Stimulated activated CD8-positive, alpha-beta memory T cell treated with anti-CD3 and anti-CD28 coated beads, Interleukin-4, amount 100 ng/mL, for 24 hours (primary cell): ENCODE results near the gene PCYOX1L.

Experiments used
- DNase-seq: peaks from one replicate; pipeline ENCODE4 v3.0.0-alpha.2; 2020; ENCODE audit warnings: low read depth

The PCYOX1L gene

DNA sequence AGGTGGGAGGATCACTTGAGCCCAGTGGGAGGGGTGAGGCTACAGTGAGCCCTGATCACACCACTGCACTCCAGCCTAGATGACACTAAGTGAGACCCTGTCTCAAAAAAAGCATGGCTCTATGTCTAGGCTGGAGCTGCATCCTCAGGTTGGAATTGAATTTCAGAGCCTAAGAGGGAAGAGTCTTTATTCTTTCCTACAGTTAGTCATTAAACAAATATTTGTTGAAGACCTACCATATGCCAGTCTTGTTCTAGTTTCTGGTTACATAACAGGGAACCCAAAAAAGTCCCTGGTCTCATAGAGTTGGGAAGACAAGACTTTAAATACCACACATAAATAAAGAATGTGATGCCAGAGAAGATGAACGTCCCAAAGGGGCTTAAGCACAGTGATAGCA is 19.5 kb upstream of the PCYOX1L start:
- no peak for DNase-seq

DNA sequence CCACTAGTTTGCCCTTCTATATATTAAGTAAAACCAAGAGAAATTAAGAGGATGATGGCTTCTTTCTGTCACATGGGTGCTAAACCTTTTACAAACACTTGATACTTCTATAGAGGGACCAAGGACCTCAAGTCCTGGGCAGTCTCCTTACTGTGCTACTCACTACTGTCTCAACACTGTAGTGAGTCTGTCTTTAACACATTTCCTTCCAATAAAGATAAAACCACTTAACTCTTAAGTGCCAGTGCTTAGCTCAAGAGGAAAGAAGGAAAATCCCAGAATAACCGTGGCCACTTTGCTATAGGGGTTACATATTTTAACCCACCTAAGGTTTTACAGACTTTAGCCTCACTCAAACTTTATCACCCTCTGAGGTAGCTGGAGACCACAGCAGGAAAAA is 16.9 kb upstream of the PCYOX1L start:
- no peak for DNase-seq

DNA sequence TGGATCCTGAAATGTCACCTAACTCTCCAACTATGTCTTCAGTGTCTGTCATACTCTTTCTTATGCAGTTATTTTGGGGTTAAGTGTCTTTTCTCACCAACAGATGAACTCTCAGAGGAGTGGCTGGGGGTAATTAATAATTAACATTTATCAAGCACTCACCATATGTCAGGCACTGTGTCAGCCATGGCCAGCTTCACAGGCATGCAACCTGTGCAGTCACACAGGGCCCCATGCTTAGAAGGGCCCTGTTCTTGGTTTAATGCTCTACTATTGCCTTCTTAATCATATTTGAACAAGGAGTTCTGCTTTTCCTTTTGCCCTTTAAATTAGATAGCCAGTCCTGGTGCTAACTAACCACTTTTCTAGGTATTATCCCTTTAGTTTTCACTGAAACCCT is 16.0 kb upstream of the PCYOX1L start:
- DNase-seq: no peak

DNA sequence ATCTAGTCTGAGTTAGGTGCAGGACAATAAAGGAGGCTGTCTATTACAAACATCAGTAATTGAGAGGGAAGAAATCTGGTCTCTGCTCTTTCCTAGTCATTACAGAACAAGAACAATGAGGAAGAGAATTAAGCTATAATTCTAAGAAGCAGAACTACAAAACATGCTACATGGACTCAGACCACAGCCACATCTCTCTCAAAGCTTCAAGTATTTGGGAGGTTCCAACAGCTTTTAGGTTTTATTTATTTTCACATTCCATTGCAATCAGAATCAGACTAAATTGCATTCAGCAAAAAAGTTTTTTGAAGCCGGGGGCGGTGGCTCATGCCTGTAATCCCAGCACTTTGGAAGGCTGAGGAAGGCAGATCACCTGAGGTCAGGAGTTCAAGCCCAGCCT is 13.7 kb upstream of the PCYOX1L start:
- no peak for DNase-seq

DNA sequence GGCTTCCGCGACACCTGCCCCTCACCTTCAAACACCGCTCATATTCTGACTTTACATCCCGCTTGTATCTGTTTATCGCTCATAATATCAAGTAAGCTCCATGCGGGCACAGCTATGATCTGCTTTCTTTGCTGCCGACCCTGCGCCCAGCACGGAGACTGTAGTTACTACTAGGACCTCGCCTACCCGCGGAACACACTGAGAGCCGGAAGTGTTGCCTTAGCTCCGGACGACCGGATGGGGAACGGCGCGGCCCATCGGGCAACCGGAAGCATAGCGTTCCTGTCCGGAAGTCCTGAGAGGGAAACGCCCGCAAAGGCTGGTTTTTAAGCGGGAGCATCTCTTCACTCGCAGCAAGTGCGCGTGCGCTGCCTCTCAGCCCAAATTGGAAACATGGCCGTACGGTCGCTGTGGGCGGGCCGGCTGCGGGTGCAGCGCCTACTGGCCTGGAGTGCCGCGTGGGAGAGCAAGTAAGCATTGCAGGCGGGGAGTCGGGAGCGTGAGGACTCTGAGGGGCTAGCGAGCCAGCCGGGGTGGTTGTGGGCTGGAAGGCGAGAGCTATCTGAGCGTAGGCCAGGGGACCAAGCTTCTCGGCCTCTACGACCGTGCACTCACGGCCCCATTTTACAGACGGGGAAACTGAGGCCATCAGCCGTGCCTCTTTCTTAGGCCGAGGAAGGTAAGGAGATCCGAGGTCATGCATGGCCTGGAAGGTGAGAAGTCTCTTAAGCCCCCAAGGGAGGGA is 12.5 kb upstream of the PCYOX1L start, which contains the start of gene GRPEL2:
Gene GRPEL2 (plus strand): TSS at position 353 of the 745 bp plus-strand sequence. CDS start 41 bp downstream, at position 394.
- peak; percentile 89 for DNase-seq

DNA sequence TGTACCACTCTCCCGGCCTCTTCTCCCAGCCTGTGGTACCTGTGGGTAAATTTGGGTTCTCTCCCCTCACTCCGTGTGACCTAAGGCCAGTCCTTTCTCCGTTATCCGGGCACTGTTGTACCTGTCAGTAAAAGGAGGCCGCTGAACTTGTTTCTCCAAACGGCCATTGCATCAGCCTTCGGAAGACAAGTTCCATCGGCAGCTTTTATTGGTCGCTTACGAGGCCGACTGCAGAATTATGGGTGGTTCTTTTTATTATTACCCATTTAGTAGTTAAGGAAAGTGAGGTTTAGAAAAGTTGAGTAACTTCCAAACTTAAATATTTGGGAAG is 12.0 kb upstream of the PCYOX1L start:
- DNase-seq: no peak

DNA sequence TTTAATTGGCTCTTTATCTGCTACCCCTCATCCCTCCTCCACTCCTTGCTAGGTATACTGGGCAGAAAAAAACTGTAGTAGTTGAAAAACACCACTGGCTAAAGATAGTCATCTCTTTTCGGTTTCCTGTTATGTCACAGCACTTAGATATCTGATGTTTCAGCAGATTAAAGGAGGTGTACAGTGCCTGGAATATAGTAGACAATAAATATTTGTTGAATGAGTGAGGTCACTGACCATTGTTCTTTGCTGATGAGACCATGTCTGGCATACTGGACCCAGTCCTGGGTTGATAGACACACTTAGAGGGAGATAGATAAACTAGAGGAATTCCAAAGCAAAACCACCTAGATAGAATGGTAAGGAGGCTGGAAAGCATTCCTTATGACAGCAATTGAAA is 9.3 kb upstream of the PCYOX1L start:
- DNase-seq: no peak

DNA sequence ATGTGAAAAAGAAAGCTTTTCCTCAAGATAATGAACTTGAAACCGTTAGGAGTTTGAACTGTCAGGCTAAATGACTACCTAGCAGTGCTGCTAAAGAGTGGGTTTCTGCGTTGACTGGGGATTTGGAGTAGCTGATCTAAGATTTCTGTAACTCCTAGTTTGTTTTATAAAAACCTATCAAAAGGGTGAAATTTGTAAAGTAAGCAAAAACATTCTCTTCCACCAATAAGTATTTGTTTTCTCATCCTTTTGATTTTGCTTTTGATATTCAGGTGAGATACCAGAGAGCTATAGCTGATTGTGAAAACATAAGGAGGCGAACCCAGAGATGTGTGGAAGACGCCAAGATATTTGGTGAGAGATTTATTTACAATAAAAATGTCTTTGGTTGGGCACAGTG is 8.5 kb upstream of the PCYOX1L start:
- DNase-seq: no peak

DNA sequence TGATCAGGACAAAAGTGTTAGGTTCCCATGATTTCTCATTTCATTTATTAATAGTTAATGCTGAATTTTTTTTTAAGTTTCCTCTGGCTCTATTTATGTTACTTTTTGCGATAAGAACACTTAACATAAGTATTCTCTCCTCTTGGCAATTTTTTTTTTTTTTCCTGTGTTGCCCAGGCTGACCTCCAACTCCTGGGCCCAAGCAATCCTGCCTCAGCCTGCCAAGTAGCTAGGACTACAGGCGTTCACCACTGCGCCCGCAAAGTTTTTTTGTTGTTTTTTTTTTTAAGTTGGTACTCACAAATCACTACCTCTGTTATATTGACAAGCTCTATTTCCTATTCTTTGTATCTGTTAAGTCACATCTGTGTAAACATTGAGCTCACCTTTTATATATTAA is 5.7 kb upstream of the PCYOX1L start:
- DNase-seq: no peak

DNA sequence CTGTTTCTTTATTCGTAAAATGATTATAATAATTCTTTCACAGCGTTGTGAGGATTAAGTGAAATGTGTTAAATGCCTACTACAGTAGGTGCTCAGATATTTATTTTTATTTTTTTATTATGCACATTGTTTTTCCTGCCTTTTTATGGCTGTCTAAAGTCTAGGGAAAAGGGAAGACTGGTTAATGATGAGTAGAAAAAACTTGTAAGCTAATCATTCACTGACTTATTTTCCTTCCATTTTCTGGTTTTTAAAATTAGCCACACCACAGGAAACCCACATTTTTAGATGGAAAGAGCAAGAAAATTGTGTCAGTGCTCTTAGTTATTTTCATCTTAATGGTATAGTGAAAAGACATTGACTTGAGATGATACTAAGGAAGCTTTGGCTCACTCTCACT is 3.9 kb upstream of the PCYOX1L start:
- no peak for DNase-seq

DNA sequence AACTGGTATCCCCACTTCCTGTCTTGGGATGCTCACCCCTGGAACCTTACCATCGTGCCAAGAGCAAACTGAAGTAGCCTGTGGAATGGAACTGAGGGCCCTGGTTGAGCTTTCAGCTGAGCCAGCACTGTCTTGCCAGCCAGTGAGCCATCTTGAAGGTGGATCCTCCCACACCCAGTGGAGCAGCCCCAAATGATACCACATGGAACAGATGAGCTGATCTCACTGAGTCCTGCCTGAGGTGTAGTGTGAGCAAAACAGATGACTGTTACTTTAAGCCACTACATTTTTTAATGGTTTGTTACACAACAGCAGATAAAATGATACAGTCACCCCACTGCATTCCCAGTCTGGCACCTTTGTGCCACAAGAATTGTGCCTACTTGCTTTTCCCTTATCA is 2.2 kb upstream of the PCYOX1L start:
- DNase-seq: no peak

DNA sequence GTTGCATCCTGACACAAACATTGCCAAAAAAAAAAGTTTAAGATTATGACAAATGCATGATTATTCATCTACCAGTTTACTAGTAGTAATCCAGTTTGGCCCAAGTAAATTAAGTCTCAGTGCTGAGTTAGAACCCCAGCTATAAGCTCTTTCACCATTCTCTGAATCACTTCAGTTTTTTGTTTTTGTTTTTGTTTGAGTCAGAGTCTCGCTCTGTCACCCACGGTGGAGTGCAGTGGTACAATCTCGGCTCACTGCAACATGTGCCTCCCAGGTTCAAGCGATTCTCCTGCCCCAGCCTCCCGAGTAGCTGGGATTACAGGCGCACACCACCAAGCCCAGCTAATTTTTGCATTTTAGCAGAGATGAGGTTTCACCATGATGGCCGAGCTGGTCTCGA is 1.5 kb upstream of the PCYOX1L start:
- DNase-seq: no peak

DNA sequence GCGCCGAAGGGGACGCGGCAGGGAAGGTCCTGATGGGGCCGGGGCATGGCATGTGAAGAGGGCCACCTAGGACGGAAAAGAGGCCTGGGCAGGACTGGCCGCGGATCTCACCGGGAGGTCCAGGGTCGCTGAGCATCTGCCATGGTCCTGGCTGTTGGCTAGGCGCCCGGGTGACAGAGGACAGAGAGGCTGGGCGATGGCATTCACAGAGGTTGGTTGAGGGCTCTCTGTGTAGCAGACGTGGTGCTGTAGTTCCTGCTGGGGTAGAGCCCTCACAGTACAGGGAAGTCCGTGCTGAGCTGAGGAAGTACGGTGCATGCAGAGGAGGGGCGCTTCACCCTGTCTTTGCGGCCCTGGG is 427 bp downstream of the PCYOX1L start:
- no peak for DNase-seq

DNA sequence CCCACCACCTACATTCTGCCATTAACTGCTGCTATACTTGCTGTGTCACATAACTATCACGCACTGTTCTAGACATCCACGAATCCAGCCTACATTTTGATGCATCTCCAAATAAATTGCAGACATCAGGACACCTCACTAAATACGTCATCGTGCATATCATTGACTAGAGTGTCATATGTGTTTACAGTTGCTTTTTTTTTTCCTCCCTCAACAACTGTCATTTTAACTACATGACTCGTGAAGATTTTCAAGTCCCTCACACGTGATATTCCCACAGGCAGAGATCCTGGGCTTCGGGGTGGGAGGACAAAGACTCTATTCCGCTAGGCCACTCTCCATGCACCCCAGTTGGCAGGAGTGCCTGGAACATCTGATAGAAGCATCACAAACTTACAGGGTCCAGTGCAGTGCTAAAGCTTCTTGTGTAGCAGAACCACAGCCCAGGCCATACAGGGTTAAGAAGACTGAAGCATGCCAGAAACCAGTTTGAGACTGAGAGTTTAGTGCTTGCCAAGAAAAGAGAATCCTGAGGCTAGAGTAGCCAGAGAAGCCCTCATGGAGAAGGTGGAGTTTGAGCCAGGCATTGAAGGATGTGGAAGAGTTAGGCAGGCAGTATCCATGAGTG is 1.1 kb downstream of the PCYOX1L start:
- no peak for DNase-seq

DNA sequence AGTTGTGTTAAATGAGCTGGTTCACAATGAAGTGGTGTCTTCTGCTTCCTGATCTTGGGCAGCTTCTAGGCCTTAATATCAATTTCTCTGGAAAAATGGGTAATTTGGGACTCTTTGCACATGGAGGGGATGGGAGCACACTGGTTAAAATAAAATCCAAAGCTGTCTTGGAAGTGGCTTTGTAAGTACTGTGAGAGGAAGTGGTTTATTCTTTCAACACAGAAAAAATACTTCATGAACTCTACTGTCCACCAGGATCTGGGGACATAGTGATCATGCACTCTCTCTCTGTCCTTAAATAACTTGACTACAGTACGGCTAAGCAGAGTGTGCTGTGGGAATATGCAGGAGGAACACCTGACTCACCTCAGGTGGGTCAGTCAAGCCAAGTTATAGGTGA is 2.4 kb downstream of the PCYOX1L start:
- no peak for DNase-seq

DNA sequence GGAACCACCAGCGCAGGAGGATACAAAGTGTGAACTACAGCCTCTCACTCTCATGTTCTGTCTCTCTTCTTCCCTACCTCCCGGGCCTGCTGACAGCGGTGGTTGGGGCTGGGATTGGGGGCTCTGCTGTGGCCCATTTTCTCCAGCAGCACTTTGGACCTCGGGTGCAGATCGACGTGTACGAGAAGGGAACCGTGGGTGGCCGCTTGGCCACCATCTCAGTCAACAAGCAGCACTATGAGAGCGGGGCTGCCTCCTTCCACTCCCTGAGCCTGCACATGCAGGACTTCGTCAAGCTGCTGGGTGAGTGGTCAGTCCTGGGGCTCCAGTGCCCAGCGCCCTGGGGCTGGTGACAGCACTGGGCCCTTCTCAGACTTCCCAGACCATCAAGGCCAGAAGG is 4.7 kb downstream of the PCYOX1L start:
- DNase-seq: no peak

DNA sequence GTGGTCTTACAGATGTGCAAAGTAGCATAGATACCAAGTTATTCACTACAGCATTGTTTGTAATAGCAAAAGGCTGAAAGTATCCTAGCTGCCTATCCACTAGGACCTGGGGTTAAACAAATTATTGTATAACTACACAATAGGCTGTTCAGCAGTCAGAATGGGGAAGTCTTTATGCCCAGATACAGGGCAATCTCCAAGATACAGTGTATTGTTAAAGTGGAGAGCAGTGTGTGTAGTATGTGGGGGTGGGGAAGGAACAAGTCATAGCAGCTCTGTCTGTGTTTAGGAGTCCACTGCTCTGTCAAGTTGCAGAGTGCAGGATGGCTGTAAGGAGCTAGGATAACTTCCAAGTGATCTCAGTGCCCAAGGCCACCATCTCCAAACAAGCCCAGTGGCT is 5.5 kb downstream of the PCYOX1L start:
- no peak for DNase-seq

DNA sequence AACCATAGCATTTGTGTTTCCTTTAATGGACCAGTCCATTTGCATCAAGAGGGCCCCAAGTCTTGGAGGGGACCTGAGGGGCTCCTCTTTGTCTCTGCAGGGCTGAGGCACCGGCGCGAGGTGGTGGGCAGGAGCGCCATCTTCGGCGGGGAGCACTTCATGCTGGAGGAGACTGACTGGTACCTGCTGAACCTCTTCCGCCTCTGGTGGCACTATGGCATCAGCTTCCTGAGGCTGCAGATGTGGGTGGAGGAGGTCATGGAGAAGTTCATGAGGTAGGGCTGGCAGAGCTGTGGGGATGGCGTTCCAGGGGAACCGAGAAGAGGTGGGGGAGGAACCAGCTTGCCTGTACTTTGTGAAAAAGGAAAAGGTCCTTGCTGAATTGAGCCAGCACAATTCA is 6.1 kb downstream of the PCYOX1L start:
- DNase-seq: no peak

DNA sequence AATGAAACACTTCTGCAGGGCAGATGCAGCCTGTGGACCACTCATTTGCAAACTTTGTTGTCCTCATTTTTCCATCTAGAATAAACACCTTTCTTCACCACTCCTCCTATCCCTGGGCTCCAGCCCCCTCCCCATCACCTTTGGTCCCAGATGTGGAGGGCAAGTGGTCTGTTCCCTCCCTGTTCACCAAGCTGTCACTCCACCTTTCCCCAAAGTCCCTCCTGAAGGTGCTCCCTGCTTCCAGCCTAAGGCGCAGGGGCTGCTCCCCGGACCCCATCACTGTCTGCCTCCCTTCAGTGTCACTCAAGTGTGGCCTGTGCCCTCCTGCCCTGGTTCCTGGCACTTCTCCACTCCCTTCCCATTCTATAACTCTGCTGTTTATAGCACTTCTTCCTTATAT is 6.9 kb downstream of the PCYOX1L start:
- DNase-seq: no peak

DNA sequence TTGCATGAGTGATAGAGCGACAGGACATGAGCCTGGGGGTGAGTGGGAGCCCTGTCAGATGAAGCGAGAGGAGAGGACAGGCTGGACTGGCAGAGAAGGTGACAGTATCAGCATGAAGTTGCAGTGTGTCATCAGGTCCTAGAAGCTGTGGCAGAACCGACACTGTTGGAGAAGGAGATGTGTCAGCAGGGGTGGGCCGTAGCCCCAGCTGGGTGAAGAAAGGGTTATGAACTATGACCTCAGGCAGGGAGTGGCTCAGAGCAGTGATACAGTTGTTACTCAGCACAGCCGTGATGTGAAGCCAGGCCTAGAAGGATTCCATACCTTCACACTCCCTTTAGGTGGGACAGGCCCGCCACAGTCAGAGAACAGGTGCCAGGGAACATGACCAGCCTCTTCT is 7.6 kb downstream of the PCYOX1L start:
- no peak for DNase-seq

DNA sequence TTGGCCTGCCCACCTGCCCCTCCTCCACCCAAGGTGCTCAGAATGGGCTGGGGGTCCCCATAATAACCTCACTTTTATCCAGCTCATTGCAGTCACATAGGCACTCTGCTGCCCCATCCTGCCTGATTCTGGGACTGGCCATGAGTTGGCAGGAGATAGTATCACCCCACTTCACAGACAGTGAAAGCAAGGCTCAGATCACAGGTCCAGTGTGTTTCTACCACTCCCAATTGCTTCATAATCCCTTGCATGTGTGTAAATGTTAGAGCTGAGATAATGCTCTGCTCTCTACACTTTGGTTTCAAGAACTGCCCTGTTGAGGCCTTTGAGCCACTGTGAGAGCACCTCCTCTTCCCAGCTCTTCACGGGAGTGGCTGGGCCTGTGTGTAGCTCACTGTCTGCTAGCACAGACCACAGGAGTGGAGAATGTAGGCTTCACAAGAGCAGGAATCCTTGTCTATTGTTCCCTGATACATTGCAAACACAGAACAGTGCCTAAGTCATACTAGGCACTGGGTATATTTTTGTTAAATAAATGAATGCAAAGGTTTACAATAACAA is 8.4 kb downstream of the PCYOX1L start:
- no peak for DNase-seq

DNA sequence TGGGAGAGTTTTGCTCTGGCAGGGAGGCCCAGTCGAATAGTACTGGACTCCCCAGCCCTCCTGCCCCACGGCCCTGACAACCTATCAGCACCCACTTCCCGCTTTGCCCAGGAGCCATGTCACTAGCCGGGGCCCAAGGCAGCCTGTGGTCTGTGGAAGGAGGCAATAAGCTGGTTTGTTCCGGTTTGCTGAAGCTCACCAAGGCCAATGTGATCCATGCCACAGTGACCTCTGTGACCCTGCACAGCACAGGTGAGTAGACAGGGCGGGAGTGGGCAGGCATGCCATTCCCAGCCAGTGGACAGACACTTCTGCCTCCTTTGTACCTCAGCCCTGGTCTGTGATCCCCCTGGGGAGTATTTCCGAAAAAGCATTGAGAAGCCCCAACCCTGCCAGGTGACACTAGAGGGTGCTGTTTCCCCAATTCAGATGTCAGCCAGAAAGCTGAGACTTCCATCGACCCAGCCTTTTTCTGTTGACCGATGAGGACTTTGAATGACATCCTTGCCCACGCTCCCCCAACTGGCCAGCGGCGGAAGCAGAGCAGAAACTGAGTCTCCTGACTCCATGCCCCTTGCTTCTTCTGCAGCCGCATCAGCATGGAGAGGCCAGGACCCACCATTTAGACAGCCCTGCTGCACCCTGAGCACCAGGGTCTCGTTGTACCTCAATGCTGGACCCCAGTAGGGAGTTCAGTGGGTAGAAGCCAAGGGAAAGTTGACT is 9.6 kb downstream of the PCYOX1L start:
- DNase-seq: no peak

DNA sequence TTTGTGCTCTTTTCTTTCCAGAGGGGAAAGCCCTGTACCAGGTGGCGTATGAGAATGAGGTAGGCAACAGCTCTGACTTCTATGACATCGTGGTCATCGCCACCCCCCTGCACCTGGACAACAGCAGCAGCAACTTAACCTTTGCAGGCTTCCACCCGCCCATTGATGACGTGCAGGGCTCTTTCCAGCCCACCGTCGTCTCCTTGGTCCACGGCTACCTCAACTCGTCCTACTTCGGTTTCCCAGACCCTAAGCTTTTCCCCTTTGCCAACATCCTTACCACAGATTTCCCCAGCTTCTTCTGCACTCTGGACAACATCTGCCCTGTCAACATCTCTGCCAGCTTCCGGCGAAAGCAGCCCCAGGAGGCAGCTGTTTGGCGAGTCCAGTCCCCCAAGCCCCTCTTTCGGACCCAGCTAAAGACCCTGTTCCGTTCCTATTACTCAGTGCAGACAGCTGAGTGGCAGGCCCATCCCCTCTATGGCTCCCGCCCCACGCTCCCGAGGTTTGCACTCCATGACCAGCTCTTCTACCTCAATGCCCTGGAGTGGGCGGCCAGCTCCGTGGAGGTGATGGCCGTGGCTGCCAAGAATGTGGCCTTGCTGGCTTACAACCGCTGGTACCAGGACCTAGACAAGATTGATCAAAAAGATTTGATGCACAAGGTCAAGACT is 10.3 kb downstream of the PCYOX1L start:
- DNase-seq: no peak
